Neuronal stem cell (in vitro differentiated cells): ENCODE data around the gene RGPD8.

Source experiments
- DNase-seq: peaks from one replicate; pipeline ENCODE4 v3.0.0-alpha.2; 2013; ENCODE audit warnings: low spot score
- H2AFZ ChIP-seq: one replicate; pipeline ENCODE4 v1.6.1; 2013; ENCODE audit warnings: mild to moderate bottlenecking, low read length, inconsistent platforms
- H2AK5ac ChIP-seq: 2 replicates; pipeline ENCODE4 v1.6.1; 2013; ENCODE audit warnings: low read depth, mild to moderate bottlenecking, inconsistent platforms, low read length, moderate library complexity, mixed read lengths
- H2BK120ac ChIP-seq: 2 replicates; pipeline ENCODE4 v1.6.1; 2013; ENCODE audit warnings: low read depth, mild to moderate bottlenecking, inconsistent platforms, low read length, moderate library complexity, mixed read lengths
- H2BK12ac ChIP-seq: one replicate; pipeline ENCODE4 v1.6.1; 2013; ENCODE audit warnings: low read length, inconsistent platforms
- H2BK15ac ChIP-seq: 2 replicates; pipeline ENCODE4 v1.6.1; 2013; ENCODE audit warnings: mild to moderate bottlenecking, low read length, inconsistent platforms, mixed read lengths
- H2BK5ac ChIP-seq: one replicate; pipeline ENCODE4 v1.6.1; 2013; ENCODE audit warnings: inconsistent platforms, mild to moderate bottlenecking, low read length, moderate library complexity
- H3K14ac ChIP-seq: one replicate; pipeline ENCODE4 v1.6.1; 2013; ENCODE audit warnings: low read length, inconsistent platforms
- H3K18ac ChIP-seq: 2 replicates; pipeline ENCODE4 v1.6.1; 2013; ENCODE audit warnings: low read length, inconsistent platforms
- H3K23ac ChIP-seq: 2 replicates; pipeline ENCODE4 v1.6.1; 2013; ENCODE audit warnings: low read depth, mild to moderate bottlenecking, mixed read lengths, low read length, inconsistent platforms; ENCODE audit not compliant: poor library complexity
- H3K27ac ChIP-seq: replicated peaks from 3 replicates; pipeline ENCODE4 v1.5.1; 2013; ENCODE audit warnings: low read length, inconsistent platforms
- H3K27me3 ChIP-seq, 3 experiments: 2 replicates each; pipeline ENCODE4 v1.6.1; 2013; ENCODE audit warnings: low read length in 3 of 3, mild to moderate bottlenecking in 2 of 3, inconsistent platforms in 1 of 3, low read depth in 1 of 3, mixed read lengths in 1 of 3, moderate library complexity in 1 of 3; ENCODE audit not compliant: control insufficient read depth in 3 of 3, insufficient read depth in 3 of 3
- H3K36me3 ChIP-seq, 2 donors: replicated peaks in 1 of 2; 2 replicates each; pipeline ENCODE4 v1.6.1; 2013; ENCODE audit warnings: low read length in 2 of 2; ENCODE audit not compliant: control insufficient read depth in 2 of 2, insufficient read depth in 2 of 2
- H3K4ac ChIP-seq: 2 replicates; pipeline ENCODE4 v1.6.1; 2013; ENCODE audit warnings: inconsistent platforms, mild to moderate bottlenecking, low read length, moderate library complexity
- H3K4me1 ChIP-seq, 2 donors: 1 replicate in 1 of 2; 2 replicates in 1 of 2; pipeline ENCODE4 v1.6.1; 2013; ENCODE audit warnings: low read length in 2 of 2, low read depth in 1 of 2; ENCODE audit not compliant: control insufficient read depth in 2 of 2, insufficient read depth in 1 of 2
- H3K4me2 ChIP-seq: one replicate; pipeline ENCODE4 v1.6.1; 2013; ENCODE audit warnings: mild to moderate bottlenecking, low read length, inconsistent platforms; ENCODE audit not compliant: insufficient read depth, poor library complexity, severe bottlenecking
- H3K4me3 ChIP-seq, 2 donors: 2 replicates each; pipeline ENCODE4 v1.5.1; 2013; ENCODE audit warnings: low read length in 2 of 2, mild to moderate bottlenecking in 2 of 2, inconsistent platforms in 1 of 2, moderate library complexity in 1 of 2
- H3K79me1 ChIP-seq: one replicate; pipeline ENCODE4 v1.6.1; 2013; ENCODE audit warnings: low read depth, mild to moderate bottlenecking, inconsistent platforms, low read length, moderate library complexity
- H3K9ac ChIP-seq: one replicate; pipeline ENCODE4 v1.6.1; 2013; ENCODE audit warnings: mild to moderate bottlenecking, low read depth, low read length, inconsistent platforms; ENCODE audit not compliant: poor library complexity
- H3K9me3 ChIP-seq, 2 donors: replicated peaks in 1 of 2; 2 replicates each; pipeline versions ENCODE3 to v1.6.1; 2013; ENCODE audit warnings: low read length in 2 of 2, mild to moderate bottlenecking in 2 of 2, inconsistent platforms in 1 of 2, low read depth in 1 of 2, mixed read lengths in 1 of 2, moderate library complexity in 1 of 2; ENCODE audit not compliant: control insufficient read depth in 2 of 2, insufficient read depth in 1 of 2
- H4K8ac ChIP-seq: one replicate; pipeline ENCODE4 v1.6.1; 2013; ENCODE audit warnings: low read depth, mild to moderate bottlenecking, inconsistent platforms, low read length, moderate library complexity
- H4K91ac ChIP-seq: one replicate; pipeline ENCODE4 v1.6.1; 2013; ENCODE audit warnings: low read length, low read depth, mild to moderate bottlenecking, inconsistent platforms; ENCODE audit not compliant: poor library complexity
- WGBS, 2 donors: extraction: QIAGEN DNeasy Blood & Tissue Kit; methylation state at CpG; one replicate each; pipeline ENCODE4 v1.1.7; 2013; ENCODE audit warnings: missing lambda C conversion rate in 2 of 2, mixed read lengths in 1 of 2; ENCODE audit not compliant: insufficient read length in 2 of 2, insufficient replicate concordance in 1 of 2; ENCODE audit errors: extremely low coverage in 2 of 2; 5-methylcytosine and 5-hydroxymethylcytosine counted together

Gene RGPD8

DNA sequence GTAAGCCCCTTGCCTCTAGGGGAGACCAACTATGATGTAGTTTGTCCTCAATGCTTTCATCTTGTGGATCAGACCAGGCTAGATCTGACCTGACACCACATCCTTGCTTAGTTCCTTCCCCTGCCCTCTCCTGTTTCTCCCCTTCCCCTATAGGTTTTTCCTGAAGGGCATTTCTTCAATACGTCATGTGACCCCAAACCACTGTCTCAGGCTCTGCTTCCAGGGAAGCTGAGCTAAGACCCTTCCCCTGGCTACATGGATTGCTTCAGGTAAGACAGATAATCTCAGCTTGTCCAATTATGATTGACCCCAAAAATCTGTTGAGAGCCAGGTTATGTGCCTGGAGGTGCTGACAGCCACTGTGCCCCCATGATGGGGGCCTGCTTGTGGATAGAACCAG is 25.9 kb upstream of the RGPD8 start:
- Histone ChIP-seq H2BK5ac (no peak overlapping the region), H3K23ac (no peak overlapping the region), H3K36me3 (no peaks in the 10 kb centered on the region), H3K9me3 (no peaks in the 10 kb centered on the region), H3K27ac (no peak overlapping the region), H4K91ac (no peak overlapping the region), H2BK120ac (no peak overlapping the region), H3K4me1 (no peaks in the 10 kb centered on the region), H3K4ac (no peak overlapping the region), H3K4me2 (no peak overlapping the region), H3K27me3 (peaks cover 0 to 6% (median 0%) of the 10 kb centered on the region in 3 experiments), H3K18ac (no peak overlapping the region), H2AFZ (no peak overlapping the region), H3K79me1 (no peaks in the 10 kb centered on the region), H2BK15ac (no peak overlapping the region), H2AK5ac (no peak overlapping the region), H3K4me3 (no peak overlapping the region), H4K8ac (no peak overlapping the region), H3K14ac (no peak overlapping the region), H2BK12ac (no peak overlapping the region), H3K9ac (no peak overlapping the region)
- WGBS, 2 donors = no CpG with 5 or more reads among the region's 1 CpG
- DNase-seq = no peak

DNA sequence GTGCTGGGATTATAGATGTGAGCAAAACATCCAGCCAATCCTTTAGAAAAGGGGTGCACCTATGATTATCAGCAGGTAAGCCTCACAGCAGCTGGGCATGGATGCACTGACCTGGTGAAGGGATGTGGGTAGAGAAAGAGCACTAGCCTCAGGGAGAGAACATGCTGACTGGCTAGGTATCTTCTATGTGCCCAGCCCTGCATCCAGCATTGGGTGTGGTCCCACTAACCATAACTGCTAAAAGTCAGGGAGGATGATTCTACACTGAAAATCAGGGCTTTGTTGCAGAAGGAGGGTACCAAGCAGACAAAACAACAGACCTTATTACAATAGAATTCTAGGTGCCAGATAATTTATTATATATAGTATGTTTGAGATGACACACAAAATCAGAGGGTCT is 21.1 kb upstream of the RGPD8 start:
- no peak overlapping the region for H2AFZ ChIP-seq
- no peak overlapping the region for H2BK12ac ChIP-seq
- no peak for DNase-seq
- H3K4me1 ChIP-seq = no peaks in the 10 kb centered on the region
- H3K79me1 ChIP-seq = no peaks in the 10 kb centered on the region
- H3K18ac ChIP-seq = no peak overlapping the region
- peaks cover 0 to 4% of the 10 kb centered on the region in 2 donors for H3K9me3 ChIP-seq
- peaks cover 0 to 6% (median 0%) of the 10 kb centered on the region in 3 experiments for H3K27me3 ChIP-seq
- no peak overlapping the region for H3K4ac ChIP-seq
- no peaks in the 10 kb centered on the region for H3K36me3 ChIP-seq
- H4K91ac ChIP-seq = no peak overlapping the region
- H2AK5ac ChIP-seq = no peak overlapping the region
- no peak overlapping the region for H2BK15ac ChIP-seq
- no peak overlapping the region for H2BK5ac ChIP-seq
- no peak overlapping the region for H3K4me3 ChIP-seq
- no peak overlapping the region for H3K9ac ChIP-seq
- no peak overlapping the region for H3K27ac ChIP-seq
- no peak overlapping the region for H3K14ac ChIP-seq
- H2BK120ac ChIP-seq = no peak overlapping the region
- no peak overlapping the region for H3K4me2 ChIP-seq
- H4K8ac ChIP-seq = no peak overlapping the region
- H3K23ac ChIP-seq = no peak overlapping the region

- Histone ChIP-seq H2BK5ac (no peak overlapping the region), H3K4me3 (no peak overlapping the region), H4K91ac (no peak overlapping the region), H3K14ac (no peak overlapping the region), H3K36me3 (no peaks in the 10 kb centered on the region), H3K9me3 (peaks cover 0 to 4% of the 10 kb centered on the region in 2 donors), H3K27me3 (no peaks in the 10 kb centered on the region), H4K8ac (no peak overlapping the region), H3K18ac (no peak overlapping the region), H2BK120ac (no peak overlapping the region), H3K27ac (no peak overlapping the region), H3K4me1 (no peaks in the 10 kb centered on the region), H2AK5ac (no peak overlapping the region), H2AFZ (peak overlapping the region; percentile 32), H3K4me2 (no peak overlapping the region), H3K23ac (no peak overlapping the region), H2BK15ac (no peak overlapping the region), H2BK12ac (no peak overlapping the region), H3K79me1 (no peaks in the 10 kb centered on the region), H3K4ac (no peak overlapping the region), H3K9ac (no peak overlapping the region)
- DNase-seq = no peak
- WGBS, 2 donors = no CpG with 5 or more reads among the region's 1 CpG
These were observed 17.9 kb upstream of the RGPD8 start for GRCh38 chr2:112451317-112451716.

GRCh38 chr2:112449854-112450253 is 16.4 kb upstream of the RGPD8 start:
- Histone ChIP-seq H2BK12ac (no peak overlapping the region), H2BK5ac (no peak overlapping the region), H4K8ac (no peak overlapping the region), H3K79me1 (no peaks in the 10 kb centered on the region), H3K4ac (no peak overlapping the region), H2AK5ac (no peak overlapping the region), H2BK15ac (no peak overlapping the region), H3K4me1 (no peaks in the 10 kb centered on the region), H3K18ac (no peak overlapping the region), H2BK120ac (no peak overlapping the region), H3K27ac (no peak overlapping the region), H3K4me2 (no peak overlapping the region), H4K91ac (no peak overlapping the region), H2AFZ (no peak overlapping the region), H3K14ac (no peak overlapping the region), H3K4me3 (no peak overlapping the region), H3K27me3 (no peaks in the 10 kb centered on the region), H3K23ac (no peak overlapping the region), H3K36me3 (no peaks in the 10 kb centered on the region), H3K9ac (no peak overlapping the region), H3K9me3 (peaks cover 0 to 4% of the 10 kb centered on the region in 2 donors)
- no peak for DNase-seq
- no CpG with 5 or more reads among the region's 4 CpGs for WGBS, 2 donors
